Prostate gland (tissue), 2 donors: ENCODE results near the gene SOBP. TPM values are rescaled to one million over a fixed set of nuclear protein-coding genes. Genes with fewer than 3 reads are reported as not detected.

Experiments used
- DNase-seq: peaks from one replicate; pipeline ENCODE4 v3.0.0-alpha.2; 2019; ENCODE audit warnings: low spot score
- H3K27ac ChIP-seq, 2 donors: fragments of 200-600 bp; sonication (generic); 2 replicates each; pipeline ENCODE4 v1.5.1; 2017 to 2019
- H3K27me3 ChIP-seq: fragments of 200-600 bp; sonication (generic); replicated peaks from 2 replicates; pipeline ENCODE4 v1.5.1; 2019; ENCODE audit not compliant: insufficient read depth
- H3K36me3 ChIP-seq, 2 donors: fragments of 200-600 bp; sonication (generic); 1 replicate in 1 of 2; 2 replicates in 1 of 2; pipeline versions ENCODE4 v1.5.1 to v1.8.1; 2017 to 2019
- H3K4me1 ChIP-seq: fragments of 200-600 bp; sonication (generic); replicated peaks from 2 replicates; pipeline ENCODE4 v1.5.1; 2019
- H3K4me3 ChIP-seq, 2 donors: fragments of 200-600 bp; sonication (generic); 2 replicates each; pipeline ENCODE4 v1.5.1; 2017 to 2019
- H3K9me3 ChIP-seq: fragments of 200-600 bp; sonication (generic); 2 replicates; pipeline ENCODE4 v1.5.1; 2017
- CTCF ChIP-seq, 4 experiments: fragments of 200-600 bp in 2 of 4; fragments of 450-650 bp in 2 of 4; sonication (generic) in 2 of 4; IDR thresholded peaks; 1 replicate in 3 of 4; 2 replicates in 1 of 4; pipeline ENCODE4 v1.5.1; 2016 to 2019; ENCODE audit warnings: antibody characterized with exemption in 4 of 4, mild to moderate bottlenecking in 2 of 4, moderate library complexity in 2 of 4
- POLR2A ChIP-seq: fragments of 450-650 bp; IDR thresholded peaks from one replicate; pipeline ENCODE4 v1.6.1; 2016; ENCODE audit warnings: antibody characterized with exemption, mild to moderate bottlenecking
- POLR2AphosphoS5 ChIP-seq: sonication (generic); formaldehyde crosslinking; IDR thresholded peaks from one replicate; pipeline ENCODE4 v1.6.1; 2017; ENCODE audit warnings: antibody characterized with exemption
- WGBS: methylation state at CpG from one replicate; pipeline ENCODE4 v1.1.5; 2018; 5-methylcytosine and 5-hydroxymethylcytosine counted together
- intact Hi-C: fragments of 100-400 bp; cut with DNase I; formaldehyde crosslinking; loops from one replicate; pipeline ENCODE4 v1.14.2; 2022
- total RNA-seq, 2 donors: library from RNA; depleted of rRNA; stranded (reverse); fragments of >200 nt; gene quantifications; one replicate each; pipeline ENCODE4 v1.1.0, GENCODE V29; 2016

The SOBP gene
- total RNA-seq, 2 donors from 2014 or later, result 15.8 to 23.3 TPM

GRCh38 chr6:107622269-107622668 lies 132.4 kb downstream of the SOBP start:
- DNase-seq, result no peak
- WGBS, result 62% methylated on average over 1 of the region's 1 CpG
- intact Hi-C loops, result no loop called here
- no peaks in the 10 kb centered on the region for H3K36me3 ChIP-seq
- TF ChIP-seq CTCF (IDR thresholded peaks at IDR 0.05), result no peak
- TF ChIP-seq POLR2AphosphoS5, result peak; percentile 37
- no peak overlapping the region for H3K4me3 ChIP-seq
- H3K27me3 ChIP-seq, result no peaks in the 10 kb centered on the region
- no peaks in the 10 kb centered on the region for H3K4me1 ChIP-seq
- no peak overlapping the region for H3K27ac ChIP-seq
- H3K9me3 ChIP-seq, result no peaks in the 10 kb centered on the region

- Histone ChIP-seq H3K4me1 (no peaks in the 10 kb centered on the region), H3K9me3 (no peaks in the 10 kb centered on the region), H3K27me3 (no peaks in the 10 kb centered on the region), H3K27ac (no peak overlapping the region), H3K36me3 (no peaks in the 10 kb centered on the region), H3K4me3 (no peak overlapping the region)
- 83% methylated on average over 3 of the region's 3 CpGs for WGBS
- intact Hi-C loops, result no loop called here
- TF ChIP-seq POLR2A (no peak), POLR2AphosphoS5 (no peak), CTCF (IDR thresholded peaks at IDR 0.05) (no peak)
- DNase-seq, result no peak
These were observed 134.1 kb downstream of the SOBP start for GRCh38 chr6:107624050-107624449.

GRCh38 chr6:107624541-107624940 lies 134.6 kb downstream of the SOBP start:
- H3K4me3 ChIP-seq, result no peak overlapping the region
- TF ChIP-seq CTCF (IDR thresholded peaks at IDR 0.05) (no peak), POLR2AphosphoS5 (no peak), POLR2A (no peak)
- H3K4me1 ChIP-seq, result no peaks in the 10 kb centered on the region
- no peaks in the 10 kb centered on the region for H3K36me3 ChIP-seq
- 97% methylated on average over 1 of the region's 1 CpG for WGBS
- H3K27me3 ChIP-seq, result no peaks in the 10 kb centered on the region
- intact Hi-C loops, result no loop called here
- DNase-seq, result no peak
- no peaks in the 10 kb centered on the region for H3K9me3 ChIP-seq
- no peak overlapping the region for H3K27ac ChIP-seq

- Histone ChIP-seq H3K9me3 (no peaks in the 10 kb centered on the region), H3K4me3 (no peak overlapping the region), H3K4me1 (no peaks in the 10 kb centered on the region), H3K27me3 (no peaks in the 10 kb centered on the region), H3K36me3 (no peaks in the 10 kb centered on the region), H3K27ac (no peak overlapping the region)
- intact Hi-C loops, result no loop called here
- 100% methylated on average over 1 of the region's 1 CpG for WGBS
- TF ChIP-seq CTCF (IDR thresholded peaks at IDR 0.05) (no peak), POLR2A (no peak), POLR2AphosphoS5 (no peak)
- no peak for DNase-seq
These were observed 135.3 kb downstream of the SOBP start for GRCh38 chr6:107625264-107625663.

GRCh38 chr6:107626645-107627044 lies 136.7 kb downstream of the SOBP start:
- Histone ChIP-seq H3K4me1 (no peaks in the 10 kb centered on the region), H3K9me3 (no peaks in the 10 kb centered on the region), H3K27ac (no peak overlapping the region), H3K36me3 (no peaks in the 10 kb centered on the region), H3K27me3 (no peaks in the 10 kb centered on the region), H3K4me3 (no peak overlapping the region)
- no peak for TF ChIP-seq POLR2AphosphoS5
- no peak for TF ChIP-seq POLR2A
- TF ChIP-seq CTCF (IDR thresholded peaks at IDR 0.05), result no peak
- no peak for DNase-seq
- WGBS, result 83% methylated on average over 5 of the region's 5 CpGs
- intact Hi-C loops, result no loop called here
